Astrocyte (in vitro differentiated cells and primary cell): Measurements from ENCODE around the gene SH3GL2.

Experiments used
- CTCF ChIP-seq: IDR thresholded peaks from 2 replicates; pipeline ENCODE4 v1.5.1; 2011; ENCODE audit warnings: low read depth, mild to moderate bottlenecking, inconsistent platforms, low read length, moderate library complexity; ENCODE audit not compliant: insufficient read depth
- EZH2 ChIP-seq: IDR thresholded peaks from 2 replicates; pipeline ENCODE4 v1.6.1; 2012; ENCODE audit warnings: mild to moderate bottlenecking, low read length, inconsistent platforms; ENCODE audit not compliant: insufficient read depth

GRCh38 chr9:17597977-17598376, 19.1 kb downstream of the SH3GL2 start:
- TF ChIP-seq CTCF (no peak), EZH2 (no peak)
